B cell (primary cell): Measurements from ENCODE around the gene USP48. TPM values are rescaled to one million over a fixed set of nuclear protein-coding genes. Genes with fewer than 3 reads are reported as not detected.

ENCODE experiments used
- ATAC-seq: fragments of 200-7000 bp; cut with Tn5 transposase; one replicate; pipeline ENCODE4 v1.10.0; 2021; ENCODE audit warnings: low read depth, mild to moderate bottlenecking, moderate number of reproducible peaks, moderate library complexity
- CTCF ChIA-PET: fragments of 350-600 bp; sonication (Branson Sonifier 250); formaldehyde crosslinking; loops from one replicate; lab custom pipeline; 2021; ENCODE audit warnings: antibody characterized with exemption, inconsistent platforms; lab: Charles Lee
- POLR2A ChIA-PET: fragments of 350-600 bp; sonication (Branson Sonifier 250); formaldehyde crosslinking; loops from one replicate; lab custom pipeline; 2021; ENCODE audit warnings: antibody characterized with exemption; lab: Charles Lee
- DNase-seq: peaks from one replicate; pipeline ENCODE4 v3.0.0; 2013
- H2AFZ ChIP-seq: 2 replicates; pipeline ENCODE4 v1.6.1; 2012; ENCODE audit warnings: mild to moderate bottlenecking, low read depth, low read length; ENCODE audit not compliant: insufficient read depth, poor library complexity, severe bottlenecking
- H3K27ac ChIP-seq, 2 donors: 1 replicate in 1 of 2; 2 replicates in 1 of 2; pipeline ENCODE4 v1.5.1; 2012 to 2013; ENCODE audit warnings: low read length in 2 of 2, mild to moderate bottlenecking in 2 of 2, moderate library complexity in 1 of 2
- H3K27me3 ChIP-seq, 4 experiments: fragments of 200-600 bp in 1 of 4; sonication (generic) in 1 of 4; replicated peaks in 1 of 4; 1 replicate in 2 of 4; 2 replicates in 2 of 4; pipeline versions ENCODE4 v1.6.1 to v1.7.0; 2013 to 2016; ENCODE audit warnings: low read length in 3 of 4, mild to moderate bottlenecking in 2 of 4, mixed read lengths in 1 of 4, moderate library complexity in 1 of 4; ENCODE audit not compliant: insufficient read depth in 4 of 4, control insufficient read depth in 3 of 4; ENCODE audit errors: control extremely low read depth in 1 of 4
- H3K36me3 ChIP-seq, 2 experiments: replicated peaks in 1 of 2; 1 replicate in 1 of 2; 2 replicates in 1 of 2; pipeline versions ENCODE4 v1.6.1 to v1.7.1; 2013; ENCODE audit warnings: low read length in 1 of 2; ENCODE audit not compliant: insufficient read depth in 2 of 2, control insufficient read depth in 1 of 2; ENCODE audit errors: control extremely low read depth in 1 of 2, extremely low read depth in 1 of 2
- H3K4me1 ChIP-seq, 2 donors: fragments of 200-600 bp in 1 of 2; sonication (generic) in 1 of 2; 1 replicate in 1 of 2; 2 replicates in 1 of 2; pipeline versions ENCODE4 v1.5.1 to v1.6.1; 2013 to 2017; ENCODE audit warnings: low read length in 2 of 2; ENCODE audit not compliant: control insufficient read depth in 2 of 2, insufficient read depth in 2 of 2
- H3K4me2 ChIP-seq: replicated peaks from 2 replicates; pipeline ENCODE3; 2012; ENCODE audit warnings: mild to moderate bottlenecking, low read depth, low read length; ENCODE audit not compliant: poor library complexity, severe bottlenecking
- H3K4me3 ChIP-seq, 5 experiments: fragments of 200-600 bp in 1 of 5; sonication (generic) in 1 of 5; 1 replicate in 3 of 5; 2 replicates in 2 of 5; pipeline versions ENCODE4 v1.5.1 to v1.7.0; 2011 to 2016; ENCODE audit warnings: low read length in 4 of 5, mild to moderate bottlenecking in 4 of 5, low read depth in 2 of 5, control low read depth in 1 of 5, moderate library complexity in 1 of 5; ENCODE audit not compliant: insufficient read depth in 1 of 5; ENCODE audit errors: control extremely low read depth in 1 of 5, extremely low read depth in 1 of 5
- H3K79me2 ChIP-seq: fragments of 200-600 bp; sonication (generic); one replicate; pipeline ENCODE4 v1.6.0; 2016; ENCODE audit warnings: low read length; ENCODE audit not compliant: control insufficient read depth, insufficient read depth
- H3K9ac ChIP-seq: fragments of 200-600 bp; sonication (generic); 2 replicates; pipeline ENCODE4 v1.6.1; 2017; ENCODE audit warnings: mild to moderate bottlenecking, low read length, moderate library complexity
- H3K9me3 ChIP-seq, 3 donors: one replicate each; pipeline versions ENCODE4 v1.6.1 to v1.7.1; 2013; ENCODE audit warnings: low read length in 2 of 3; ENCODE audit not compliant: control insufficient read depth in 2 of 3, insufficient read depth in 1 of 3; ENCODE audit errors: control extremely low read depth in 1 of 3
- H4K20me1 ChIP-seq: 2 replicates; pipeline ENCODE4 v1.6.0; 2012; ENCODE audit warnings: mild to moderate bottlenecking, low read length; ENCODE audit not compliant: insufficient read depth, control insufficient read depth, poor library complexity, severe bottlenecking
- H3K27ac Mint-ChIP-seq: one replicate; pipeline ENCODE4 v1.8.0; 2021; ENCODE audit warnings: mixed read lengths
- H3K27me3 Mint-ChIP-seq: one replicate; pipeline ENCODE4 v1.8.0; 2021; ENCODE audit warnings: mixed read lengths
- H3K4me1 Mint-ChIP-seq: one replicate; pipeline ENCODE4 v1.8.0; 2021; ENCODE audit warnings: mixed read lengths
- H3K4me3 Mint-ChIP-seq: one replicate; pipeline ENCODE4 v1.8.0; 2021; ENCODE audit warnings: mixed read lengths
- H3K9me3 Mint-ChIP-seq: one replicate; pipeline ENCODE4 v1.8.0; 2022; ENCODE audit warnings: mixed read lengths; ENCODE audit not compliant: insufficient read depth
- CTCF ChIP-seq: fragments of 200-600 bp; IDR thresholded peaks from one replicate; pipeline ENCODE4 v1.8.0; 2022; ENCODE audit warnings: antibody characterized with exemption, mild to moderate bottlenecking
- EZH2 ChIP-seq: IDR thresholded peaks from 2 replicates; pipeline ENCODE4 v1.6.1; 2012; ENCODE audit warnings: borderline replicate concordance, low read depth, mild to moderate bottlenecking, moderate library complexity, low read length; ENCODE audit not compliant: insufficient read depth, poor library complexity, severe bottlenecking
- WGBS: methylation state at CpG from one replicate; pipeline ENCODE4 v1.1.5; 2013; ENCODE audit warnings: missing lambda C conversion rate; ENCODE audit not compliant: insufficient coverage; 5-methylcytosine and 5-hydroxymethylcytosine counted together
- intact Hi-C: fragments of 100-400 bp; cut with micrococcal nuclease; formaldehyde crosslinking; loops from one replicate; pipeline ENCODE4 v1.10.0; 2022
- polyA plus RNA-seq: library from polyadenylated mRNA; depleted of rRNA; stranded (reverse); fragments of >200 nt; gene quantifications from 2 replicates; pipeline ENCODE4 v1.2.3, GENCODE V29; 2012
- total RNA-seq, 2 donors: library from RNA; stranded (reverse); fragments of 120-200 nt in 1 of 2; gene quantifications; 1 replicate in 1 of 2; 2 replicates in 1 of 2; pipeline versions ENCODE4 v1.2.3 to v1.2.4, GENCODE V29; 2013 to 2022

Gene USP48
- total and polyA plus RNA-seq, 2 donors (not counting 1 experiment from before 2014, with no cell fraction given): 21.2 to 135 TPM

GRCh38 chr1:21680918-21681317, 102.0 kb downstream of the USP48 start:
- ChIA-PET POLR2A (no interaction called here), CTCF (interaction anchor here (1.0 kb wide), 1 partner anchor 9 kb away, joined by 3 read pairs; no protein-coding TSS in a partner anchor)
- WGBS: 100% methylated on average over 3 of the region's 3 CpGs
- no peaks in the 10 kb centered on the region for H3K27me3 Mint-ChIP-seq
- no peak overlapping the region for H3K4me3 Mint-ChIP-seq
- no peaks in the 10 kb centered on the region for H3K27me3 ChIP-seq
- no peak overlapping the region for H3K4me3 ChIP-seq
- no peak for TF ChIP-seq CTCF
- no peak for TF ChIP-seq EZH2
- no peak for DNase-seq
- peaks cover 8% of the 10 kb centered on the region for H3K4me1 Mint-ChIP-seq
- H4K20me1 ChIP-seq: no peaks in the 10 kb centered on the region
- no peak overlapping the region for H3K27ac ChIP-seq
- H3K27ac Mint-ChIP-seq: no peak overlapping the region
- H2AFZ ChIP-seq: no peak overlapping the region
- H3K36me3 ChIP-seq: peaks cover 8 to 52% of the 10 kb centered on the region in 2 experiments
- H3K9me3 Mint-ChIP-seq: no peaks in the 10 kb centered on the region
- H3K4me1 ChIP-seq: no peaks in the 10 kb centered on the region
- no peak overlapping the region for H3K4me2 ChIP-seq
- intact Hi-C loops: no loop called here
- H3K9me3 ChIP-seq: peaks cover 0 to 3% (median 0%) of the 10 kb centered on the region in 3 donors
- H3K9ac ChIP-seq: no peak overlapping the region
- no peak for ATAC-seq
- no peaks in the 10 kb centered on the region for H3K79me2 ChIP-seq

GRCh38 chr1:21680381-21680780, 102.6 kb downstream of the USP48 start:
- no peak overlapping the region for H3K4me2 ChIP-seq
- no CpG with 5 or more reads among the region's 1 CpG for WGBS

More at GRCh38 chr1:21680381-21680780, 102.6 kb downstream of the USP48 start:
- no peaks in the 10 kb centered on the region for H3K79me2 ChIP-seq
- ChIA-PET CTCF (interaction anchor here (1.0 kb wide), 1 partner anchor 9 kb away, joined by 3 read pairs; no protein-coding TSS in a partner anchor), POLR2A (no interaction called here)
- DNase-seq: no peak
- no peaks in the 10 kb centered on the region for H3K4me1 ChIP-seq
- Mint-ChIP-seq H3K4me1 (peaks cover 8% of the 10 kb centered on the region), H3K27me3 (no peaks in the 10 kb centered on the region), H3K4me3 (no peak overlapping the region), H3K27ac (no peak overlapping the region), H3K9me3 (no peaks in the 10 kb centered on the region)
- H2AFZ ChIP-seq: no peak overlapping the region
- intact Hi-C loops: no loop called here
- H3K4me3 ChIP-seq: no peak overlapping the region
- ATAC-seq: no peak
- H3K27ac ChIP-seq: no peak overlapping the region
- H3K27me3 ChIP-seq: no peaks in the 10 kb centered on the region
- H3K9me3 ChIP-seq: no peaks in the 10 kb centered on the region
- TF ChIP-seq EZH2 (no peak), CTCF (no peak)
- no peaks in the 10 kb centered on the region for H4K20me1 ChIP-seq
- H3K36me3 ChIP-seq: peaks cover 8 to 47% of the 10 kb centered on the region in 2 experiments
- H3K9ac ChIP-seq: no peak overlapping the region
